Thoracic aorta (tissue), 2 donors: ENCODE measurements around the gene GIMAP1. TPM values are rescaled to one million over a fixed set of nuclear protein-coding genes. Genes with fewer than 3 reads are reported as not detected.

Experiments used
- ATAC-seq: fragments of 150-250 bp; one replicate; pipeline ENCODE4 v1.8.0; 2017; ENCODE audit warnings: low read depth; ENCODE audit not compliant: insufficient number of reproducible peaks, low FRiP score
- DNase-seq: peaks from one replicate; pipeline ENCODE4 v3.0.0-alpha.2; 2020; ENCODE audit warnings: low spot score
- H3K27ac ChIP-seq, 2 donors: fragments of 200-600 bp; sonication (generic); 1 replicate in 1 of 2; 2 replicates in 1 of 2; pipeline ENCODE4 v1.5.1; 2016; ENCODE audit warnings: mild to moderate bottlenecking in 2 of 2, moderate library complexity in 2 of 2
- H3K27me3 ChIP-seq: fragments of 200-600 bp; sonication (generic); replicated peaks from 2 replicates; pipeline ENCODE4 v1.6.0; 2016; ENCODE audit warnings: mild to moderate bottlenecking; ENCODE audit not compliant: insufficient read depth
- H3K36me3 ChIP-seq: fragments of 200-600 bp; sonication (generic); one replicate; pipeline ENCODE4 v1.5.1; 2016
- H3K4me1 ChIP-seq, 2 donors: fragments of 200-600 bp; sonication (generic); 1 replicate in 1 of 2; 2 replicates in 1 of 2; pipeline versions ENCODE4 v1.5.1 to v1.6.0; 2016; ENCODE audit warnings: low read depth in 2 of 2, mild to moderate bottlenecking in 1 of 2; ENCODE audit not compliant: control insufficient read depth in 1 of 2
- H3K4me3 ChIP-seq: fragments of 200-600 bp; sonication (generic); 2 replicates; pipeline ENCODE4 v1.5.1; 2016; ENCODE audit warnings: mild to moderate bottlenecking
- H3K9me3 ChIP-seq: fragments of 200-600 bp; sonication (generic); 2 replicates; pipeline ENCODE4 v1.5.1; 2016
- total RNA-seq, 2 donors: library from RNA; depleted of rRNA; stranded (reverse); fragments of >200 nt; gene quantifications; one replicate each; pipeline versions ENCODE4 v1.1.0 to v1.2.3, GENCODE V29; 2016
- TF ChIP-seq, protein P1 (sequence below): fragments of 200-600 bp; sonication (generic); IDR thresholded peaks from one replicate; pipeline ENCODE4 v1.5.1; 2019; ENCODE audit warnings: antibody characterized with exemption

The GIMAP1 gene
- total RNA-seq, 2 donors from 2014 or later: 4.2 to 7.8 TPM

DNA sequence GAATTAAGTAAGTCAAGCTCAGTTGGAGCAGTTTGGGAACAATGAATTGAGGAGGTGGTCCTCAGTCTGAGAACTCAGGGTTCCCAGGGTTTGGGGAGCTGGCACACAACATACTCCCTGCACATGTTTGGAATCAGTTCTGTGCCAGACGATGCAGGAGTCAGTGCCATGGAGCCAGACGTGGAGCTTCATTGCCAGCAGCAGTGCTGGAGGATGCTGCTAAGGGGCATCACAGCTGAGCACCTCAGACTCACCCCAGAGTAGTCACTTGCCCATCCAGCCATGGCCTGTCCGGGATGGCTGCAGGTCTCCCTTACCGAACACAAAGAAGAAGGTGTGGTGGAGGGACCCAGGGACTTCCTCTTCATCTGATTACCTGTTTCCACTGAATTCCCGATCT is 28.7 kb downstream of the GIMAP1 start:
- H3K27ac ChIP-seq: no peak overlapping the region
- no peaks in the 10 kb centered on the region for H3K4me1 ChIP-seq
- H3K36me3 ChIP-seq: no peaks in the 10 kb centered on the region
- ATAC-seq (no peak), DNase-seq (no peak)
- no peaks in the 10 kb centered on the region for H3K27me3 ChIP-seq
- TF ChIP-seq, protein P1, sequence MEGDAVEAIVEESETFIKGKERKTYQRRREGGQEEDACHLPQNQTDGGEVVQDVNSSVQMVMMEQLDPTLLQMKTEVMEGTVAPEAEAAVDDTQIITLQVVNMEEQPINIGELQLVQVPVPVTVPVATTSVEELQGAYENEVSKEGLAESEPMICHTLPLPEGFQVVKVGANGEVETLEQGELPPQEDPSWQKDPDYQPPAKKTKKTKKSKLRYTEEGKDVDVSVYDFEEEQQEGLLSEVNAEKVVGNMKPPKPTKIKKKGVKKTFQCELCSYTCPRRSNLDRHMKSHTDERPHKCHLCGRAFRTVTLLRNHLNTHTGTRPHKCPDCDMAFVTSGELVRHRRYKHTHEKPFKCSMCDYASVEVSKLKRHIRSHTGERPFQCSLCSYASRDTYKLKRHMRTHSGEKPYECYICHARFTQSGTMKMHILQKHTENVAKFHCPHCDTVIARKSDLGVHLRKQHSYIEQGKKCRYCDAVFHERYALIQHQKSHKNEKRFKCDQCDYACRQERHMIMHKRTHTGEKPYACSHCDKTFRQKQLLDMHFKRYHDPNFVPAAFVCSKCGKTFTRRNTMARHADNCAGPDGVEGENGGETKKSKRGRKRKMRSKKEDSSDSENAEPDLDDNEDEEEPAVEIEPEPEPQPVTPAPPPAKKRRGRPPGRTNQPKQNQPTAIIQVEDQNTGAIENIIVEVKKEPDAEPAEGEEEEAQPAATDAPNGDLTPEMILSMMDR: no peak
- H3K4me3 ChIP-seq: no peak overlapping the region
- no peaks in the 10 kb centered on the region for H3K9me3 ChIP-seq

DNA sequence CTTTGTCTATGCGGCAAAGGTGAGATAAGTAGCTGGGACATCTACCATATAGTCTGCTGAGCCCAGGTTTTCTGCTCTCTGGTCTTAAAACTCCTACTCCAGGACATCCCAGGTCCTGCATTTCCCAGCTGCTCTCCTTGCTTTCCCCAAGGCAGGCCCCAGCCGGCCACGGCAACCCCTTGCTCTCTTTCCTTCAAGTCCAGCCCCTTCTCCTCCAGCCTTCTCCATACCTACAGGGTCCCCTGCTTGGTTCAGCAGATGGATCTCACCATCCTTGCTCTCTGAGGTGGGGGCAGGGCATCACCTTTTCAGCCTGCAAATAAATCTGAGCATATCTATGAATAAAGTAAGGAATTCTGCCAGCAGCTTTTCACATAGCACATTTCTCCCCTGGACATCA is 29.5 kb downstream of the GIMAP1 start:
- no peak overlapping the region for H3K4me3 ChIP-seq
- H3K36me3 ChIP-seq: no peaks in the 10 kb centered on the region
- no peaks in the 10 kb centered on the region for H3K4me1 ChIP-seq
- ATAC-seq (no peak), DNase-seq (no peak)
- no peaks in the 10 kb centered on the region for H3K27me3 ChIP-seq
- TF ChIP-seq, protein P1: no peak
- H3K27ac ChIP-seq: no peak overlapping the region
- H3K9me3 ChIP-seq: no peaks in the 10 kb centered on the region

DNA sequence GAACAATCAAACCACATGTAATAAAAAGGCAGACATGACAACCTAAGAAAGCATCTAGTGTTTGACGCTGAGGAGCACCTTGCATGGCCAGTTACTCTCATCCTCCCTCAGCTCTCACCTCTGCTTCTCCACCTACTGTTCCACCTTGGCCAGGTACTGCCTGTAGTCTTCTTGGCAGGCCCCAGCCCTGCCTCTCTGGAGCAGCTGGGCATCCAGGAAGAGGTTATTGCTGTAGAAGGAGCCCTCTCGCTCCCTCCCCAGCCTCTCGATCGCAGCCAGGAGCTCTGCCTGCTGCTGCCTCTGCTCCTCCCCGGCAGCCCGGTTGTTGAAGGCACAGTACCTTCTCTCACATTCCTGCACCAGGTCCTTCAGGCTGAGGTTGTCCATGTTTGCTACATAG is 30.5 kb downstream of the GIMAP1 start:
- Histone ChIP-seq H3K9me3 (no peaks in the 10 kb centered on the region), H3K4me1 (no peaks in the 10 kb centered on the region), H3K36me3 (no peaks in the 10 kb centered on the region), H3K27me3 (no peaks in the 10 kb centered on the region), H3K4me3 (no peak overlapping the region), H3K27ac (no peak overlapping the region)
- ATAC-seq: no peak
- TF ChIP-seq, protein P1: no peak
- no peak for DNase-seq

DNA sequence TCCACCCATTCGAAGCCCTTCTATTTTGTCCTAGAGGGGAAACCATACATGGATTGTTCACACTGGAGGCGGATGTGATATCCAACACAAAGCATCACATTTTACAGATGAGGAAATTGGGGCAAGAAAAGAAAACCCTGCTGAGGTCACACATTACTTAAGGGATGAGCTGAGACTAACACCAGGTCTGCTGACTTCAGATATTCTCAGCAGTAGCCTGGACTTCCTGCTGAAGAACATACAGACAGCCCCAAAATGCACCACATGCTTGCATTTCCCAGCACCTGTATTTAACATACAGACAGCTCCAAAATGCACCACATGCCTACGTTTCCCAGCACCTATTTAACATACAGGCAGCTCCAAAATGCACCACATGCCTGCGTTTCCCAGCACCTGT is 32.0 kb downstream of the GIMAP1 start:
- no peak for ATAC-seq
- Histone ChIP-seq H3K9me3 (no peaks in the 10 kb centered on the region), H3K36me3 (no peaks in the 10 kb centered on the region), H3K27me3 (no peaks in the 10 kb centered on the region), H3K4me3 (no peak overlapping the region), H3K4me1 (no peaks in the 10 kb centered on the region), H3K27ac (no peak overlapping the region)
- TF ChIP-seq, protein P1: no peak
- no peak for DNase-seq

DNA sequence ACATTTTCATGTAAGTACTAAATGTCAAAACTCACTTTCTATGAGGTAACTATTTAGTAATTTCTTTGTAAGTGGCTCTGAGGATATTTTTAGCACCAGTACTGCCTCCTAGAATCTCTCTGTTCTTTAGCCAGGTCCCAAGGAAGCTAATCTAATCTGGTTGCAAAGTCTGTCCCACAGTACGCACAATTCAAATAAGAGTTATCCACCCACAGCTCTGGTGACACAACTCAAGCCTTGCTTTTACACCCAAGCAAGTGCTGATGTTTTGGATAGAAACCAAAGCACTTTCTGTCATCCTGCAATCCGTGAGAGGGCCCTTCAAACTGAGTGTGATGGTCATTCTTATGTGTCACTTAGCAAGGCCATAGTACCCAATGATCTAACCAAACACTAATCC is 35.3 kb downstream of the GIMAP1 start:
- no peaks in the 10 kb centered on the region for H3K27me3 ChIP-seq
- H3K36me3 ChIP-seq: no peaks in the 10 kb centered on the region
- no peak overlapping the region for H3K27ac ChIP-seq
- no peaks in the 10 kb centered on the region for H3K9me3 ChIP-seq
- no peak overlapping the region for H3K4me3 ChIP-seq
- ATAC-seq: no peak
- no peak for DNase-seq
- no peaks in the 10 kb centered on the region for H3K4me1 ChIP-seq
- TF ChIP-seq, protein P1: no peak
